Inflammatory macrophage treated with lipopolysaccharide for 1 hour (primary cell): ENCODE measurements around the gene RMRP.

Source experiments
- DNase-seq, 2 donors: peaks; one replicate each; pipeline ENCODE4 v3.0.0-alpha.2; 2020 to 2022

Gene RMRP

DNA sequence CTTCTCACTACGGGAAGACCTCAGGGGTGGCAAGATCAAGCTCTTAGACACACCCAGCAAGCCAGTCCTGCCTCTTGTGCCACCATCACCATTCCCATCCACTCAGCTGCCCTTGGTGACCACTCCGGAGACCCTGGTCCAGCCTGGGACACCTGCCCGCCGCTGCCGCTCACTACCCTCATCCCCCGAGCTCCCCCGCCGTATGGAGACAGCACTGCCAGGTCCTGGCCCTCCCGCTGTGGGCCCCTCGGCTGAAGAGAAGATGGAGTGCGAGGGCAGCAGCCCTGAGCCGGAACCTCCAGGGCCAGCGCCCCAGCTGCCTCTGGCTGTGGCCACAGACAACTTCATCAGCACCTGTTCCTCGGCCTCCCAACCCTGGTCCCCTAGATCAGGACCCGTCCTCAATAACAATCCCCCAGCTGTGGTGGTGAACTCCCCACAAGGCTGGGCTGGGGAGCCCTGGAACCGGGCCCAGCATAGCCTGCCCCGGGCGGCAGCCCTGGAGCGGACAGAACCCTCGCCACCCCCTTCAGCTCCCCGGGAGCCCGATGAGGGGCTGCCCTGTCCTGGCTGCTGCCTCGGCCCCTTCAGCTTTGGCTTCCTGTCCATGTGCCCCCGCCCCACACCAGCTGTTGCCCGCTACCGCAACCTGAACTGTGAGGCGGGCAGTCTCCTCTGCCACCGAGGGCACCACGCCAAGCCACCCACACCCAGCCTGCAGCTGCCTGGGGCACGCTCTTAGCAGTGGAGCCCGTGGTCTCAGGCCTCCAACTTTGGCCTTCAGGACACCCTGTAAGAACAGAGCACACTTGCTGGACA is 48.6 kb downstream of the RMRP start:
- DNase-seq, result no peak

DNA sequence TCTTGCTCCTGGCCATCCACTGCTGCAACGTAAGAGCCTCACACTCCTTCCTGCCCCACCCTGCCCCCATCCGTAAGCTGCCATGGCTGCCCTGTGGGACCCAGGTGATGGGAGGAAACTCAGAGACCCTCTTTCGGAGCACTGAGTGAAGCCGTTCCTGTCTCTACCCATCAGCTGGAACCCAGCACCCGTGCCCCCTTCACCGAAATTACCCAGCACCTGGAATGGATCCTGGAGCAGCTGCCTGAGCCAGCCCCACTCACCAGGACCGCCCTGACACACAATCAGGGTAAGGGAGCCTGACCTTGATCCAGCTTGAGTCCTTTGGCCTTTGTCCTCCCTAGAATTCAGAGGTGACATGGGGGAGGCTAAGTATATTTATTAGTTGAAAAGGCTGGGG is 49.6 kb downstream of the RMRP start:
- no peak for DNase-seq
